ENCODE measurements around the gene SELPLG. TPM values are rescaled to one million over a fixed set of nuclear protein-coding genes. Genes with fewer than 3 reads are reported as not detected.
"Not testable (repeated sequence)": the region's sequence is repeated elsewhere in the genome, so short reads cannot be mapped to it uniquely, and the experiment has no call there.

Gene SELPLG
- total and polyA plus RNA-seq, 2 of the 4 experiments (the other 2 are of a cell fraction), result 3.2 to 10.8 TPM

- TF ChIP-seq ELK1 (IDR thresholded peaks at IDR 0.05; ENCODE audit: borderline replicate concordance, low read depth, low read length) (no peak), MAZ (IDR thresholded peaks at IDR 0.05; ENCODE audit: borderline replicate concordance, low read depth, low read length) (no peak), RFX5 (IDR thresholded peaks at IDR 0.05; ENCODE audit: low read depth, low read length) (no peak)
These were observed 42.3 kb downstream of the SELPLG start (continued) for GRCh38 chr12:108591267-108591980.

GRCh38 chr12:108590463-108590862, 43.2 kb downstream of the SELPLG start:
- H4K20me1 ChIP-seq (ENCODE audit: insufficient read depth, low read length); H3K36me3 ChIP-seq (ENCODE audit: control insufficient read depth, insufficient read depth, low read length); POLR2A ChIA-PET (ENCODE audit: unreplicated experiment); intact Hi-C loops (cut with micrococcal nuclease); H4K8ac ChIP-seq (ENCODE audit: low read depth in 2 of 2, low read length in 2 of 2); H3K4ac ChIP-seq (ENCODE audit: low read depth, low read length); H2AFZ ChIP-seq (replicated peaks; ENCODE audit: low read length, poor library complexity); H3K14ac ChIP-seq (replicated peaks; ENCODE audit: low read depth, low read length); ATAC-seq (ENCODE audit: low read depth); H3K79me1 ChIP-seq (ENCODE audit: low read depth in 1 of 2, low read length in 2 of 2); DNase-seq; H3K27ac ChIP-seq (ENCODE audit: insufficient read depth, low read length); H2BK120ac ChIP-seq (ENCODE audit: low read depth, low read length); BruUV-seq (replicated peaks); H2BK5ac ChIP-seq (ENCODE audit: low read depth, low read length, poor library complexity, severe bottlenecking); H2BK20ac ChIP-seq (ENCODE audit: low read depth, low read length); H3K4me2 ChIP-seq (ENCODE audit: low read depth, low read length); H2AK9ac ChIP-seq (replicated peaks; ENCODE audit: low read depth, low read length, poor library complexity); H3K9me1 ChIP-seq (ENCODE audit: insufficient read depth, low read length); in situ Hi-C loops (cut with MboI; ENCODE audit: low sequenced_read_pairs); H3K23ac ChIP-seq (ENCODE audit: low read depth, low read length); H3K9me3 ChIP-seq (ENCODE audit: control insufficient read depth, insufficient read depth, low read length); H3K4me3 ChIP-seq (ENCODE audit: insufficient read depth, low read depth, low read length); H2AK5ac ChIP-seq (ENCODE audit: low read depth, low read length); H3K18ac ChIP-seq (ENCODE audit: low read depth, low read length); CTCF ChIA-PET; H2BK15ac ChIP-seq (ENCODE audit: low read depth, low read length); H3K4me1 ChIP-seq (ENCODE audit: control insufficient read depth, insufficient read depth, low read length); H3K27me3 ChIP-seq (ENCODE audit: control insufficient read depth, insufficient read depth, low read length); H3K56ac ChIP-seq (ENCODE audit: extremely low read depth, insufficient read depth, low read length); H3K9ac ChIP-seq (ENCODE audit: low read depth, low read length); H4K5ac ChIP-seq (ENCODE audit: low read depth, low read length); H4K91ac ChIP-seq (ENCODE audit: insufficient read depth, low read depth, low read length); dilution Hi-C loops (cut with HindIII; ENCODE audit: low sequenced_read_pairs, unreplicated experiment): not testable (repeated sequence)
- WGBS, 2 experiments (ENCODE audit: extremely low coverage in 2 of 2, insufficient read length in 1 of 2), result 92% methylated on average over 5 of the region's 9 CpGs; no CpG with 5 or more reads in 1 of the 2 experiments

Data from IMR-90 (cell line).